Upper lobe of left lung (tissue), 6 donors: Measurements from ENCODE around the gene PKIG. TPM values are rescaled to one million over a fixed set of nuclear protein-coding genes. Genes with fewer than 3 reads are reported as not detected.

ENCODE experiments used
- ATAC-seq, 2 donors: fragments of 200-7000 bp; cut with Tn5 transposase; one replicate each; pipeline ENCODE4 v1.9.1; 2022; ENCODE audit warnings: mild to moderate bottlenecking in 2 of 2, moderate library complexity in 2 of 2; ENCODE audit not compliant: low FRiP score in 2 of 2
- DNase-seq, 2 donors: peaks; one replicate each; pipeline ENCODE4 v3.0.0-alpha.2; 2019 to 2020
- H3K27ac ChIP-seq, 4 donors: fragments of 200-600 bp; sonication (generic); one replicate each; pipeline ENCODE4 v1.5.1; 2016 to 2019
- H3K27me3 ChIP-seq, 4 donors: fragments of 200-600 bp; sonication (generic); one replicate each; pipeline ENCODE4 v1.5.1; 2017 to 2019
- H3K36me3 ChIP-seq, 4 donors: fragments of 200-600 bp; sonication (generic); one replicate each; pipeline ENCODE4 v1.5.1; 2016 to 2019
- H3K4me1 ChIP-seq, 4 donors: fragments of 200-600 bp; sonication (generic); one replicate each; pipeline ENCODE4 v1.5.1; 2018 to 2019
- H3K4me3 ChIP-seq, 4 donors: fragments of 200-600 bp; sonication (generic); one replicate each; pipeline ENCODE4 v1.5.1; 2017 to 2019; ENCODE audit warnings: mild to moderate bottlenecking in 2 of 4, moderate library complexity in 1 of 4
- H3K9me3 ChIP-seq, 4 donors: fragments of 200-600 bp; sonication (generic); one replicate each; pipeline ENCODE4 v1.5.1; 2018 to 2019
- EP300 ChIP-seq, 4 donors: sonication (generic); formaldehyde crosslinking; IDR thresholded peaks; one replicate each; pipeline ENCODE4 v1.5.1; 2017; ENCODE audit warnings: antibody characterized with exemption in 4 of 4, control low read depth in 2 of 4
- POLR2A ChIP-seq, 4 donors: fragments of 450-650 bp; IDR thresholded peaks; one replicate each; pipeline ENCODE4 v1.5.1; 2016 to 2017; ENCODE audit warnings: antibody characterized with exemption in 4 of 4, mild to moderate bottlenecking in 2 of 4
- POLR2AphosphoS5 ChIP-seq, 2 donors: sonication (generic); formaldehyde crosslinking; IDR thresholded peaks; one replicate each; pipeline ENCODE4 v1.5.1; 2017; ENCODE audit warnings: antibody characterized with exemption in 2 of 2
- WGBS, 2 donors: methylation state at CpG; one replicate each; pipeline ENCODE4 v1.1.5; 2017 to 2018; 5-methylcytosine and 5-hydroxymethylcytosine counted together
- total RNA-seq, 6 donors: library from RNA; depleted of rRNA in 4 of 6; stranded (reverse); fragments of >200 nt in 4 of 6; gene quantifications; one replicate each; pipeline versions ENCODE4 v1.1.0 to v1.2.1, GENCODE V29; 2016 to 2021
- TF ChIP-seq, protein P1 (sequence below), 6 experiments: fragments of 450-650 bp in 4 of 6; fragments of 200-600 bp in 2 of 6; sonication (generic) in 2 of 6; IDR thresholded peaks; one replicate each; pipeline ENCODE4 v1.5.1; 2016 to 2019; ENCODE audit warnings: antibody characterized with exemption in 6 of 6
- donor health status: DM: no; HTN: no; CAD: no; lungs with moderate emphysema.
- donor health status: DM: no; HTN: yes; CAD: no; lungs with severe emphysema.

The PKIG gene
- total RNA-seq, 6 donors from 2014 or later = 46.1 to 91.5 (median 67.8) TPM

- Histone ChIP-seq H3K4me3 (no peak overlapping the region), H3K36me3 (no peaks in the 10 kb centered on the region), H3K27ac (no peak overlapping the region), H3K4me1 (peaks cover 10 to 23% (median 22%) of the 10 kb centered on the region in 4 donors), H3K9me3 (no peaks in the 10 kb centered on the region), H3K27me3 (no peaks in the 10 kb centered on the region)
- DNase-seq = no peak
- WGBS, 2 donors = 76 to 91% methylated on average over 1 of the region's 1 CpG
- TF ChIP-seq EP300 (IDR thresholded peaks at IDR 0.05) = no peak
- no peak for TF ChIP-seq POLR2A (IDR thresholded peaks at IDR 0.05)
- TF ChIP-seq POLR2AphosphoS5 (IDR thresholded peaks at IDR 0.05) = no peak
- TF ChIP-seq, protein P1, sequence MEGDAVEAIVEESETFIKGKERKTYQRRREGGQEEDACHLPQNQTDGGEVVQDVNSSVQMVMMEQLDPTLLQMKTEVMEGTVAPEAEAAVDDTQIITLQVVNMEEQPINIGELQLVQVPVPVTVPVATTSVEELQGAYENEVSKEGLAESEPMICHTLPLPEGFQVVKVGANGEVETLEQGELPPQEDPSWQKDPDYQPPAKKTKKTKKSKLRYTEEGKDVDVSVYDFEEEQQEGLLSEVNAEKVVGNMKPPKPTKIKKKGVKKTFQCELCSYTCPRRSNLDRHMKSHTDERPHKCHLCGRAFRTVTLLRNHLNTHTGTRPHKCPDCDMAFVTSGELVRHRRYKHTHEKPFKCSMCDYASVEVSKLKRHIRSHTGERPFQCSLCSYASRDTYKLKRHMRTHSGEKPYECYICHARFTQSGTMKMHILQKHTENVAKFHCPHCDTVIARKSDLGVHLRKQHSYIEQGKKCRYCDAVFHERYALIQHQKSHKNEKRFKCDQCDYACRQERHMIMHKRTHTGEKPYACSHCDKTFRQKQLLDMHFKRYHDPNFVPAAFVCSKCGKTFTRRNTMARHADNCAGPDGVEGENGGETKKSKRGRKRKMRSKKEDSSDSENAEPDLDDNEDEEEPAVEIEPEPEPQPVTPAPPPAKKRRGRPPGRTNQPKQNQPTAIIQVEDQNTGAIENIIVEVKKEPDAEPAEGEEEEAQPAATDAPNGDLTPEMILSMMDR (IDR thresholded peaks at IDR 0.05) = no peak
- ATAC-seq = no peak
These were observed 44.4 kb upstream of the PKIG start for GRCh38 chr20:44537993-44538392.

GRCh38 chr20:44540834-44541233 is 41.5 kb upstream of the PKIG start:
- peaks cover 14 to 28% (median 25%) of the 10 kb centered on the region in 4 donors for H3K4me1 ChIP-seq
- no peaks in the 10 kb centered on the region for H3K36me3 ChIP-seq
- no peaks in the 10 kb centered on the region for H3K9me3 ChIP-seq
- H3K27me3 ChIP-seq = no peaks in the 10 kb centered on the region
- TF ChIP-seq POLR2A (IDR thresholded peaks at IDR 0.05) (no peak), EP300 (IDR thresholded peaks at IDR 0.05) (no peak), POLR2AphosphoS5 (IDR thresholded peaks at IDR 0.05) (no peak)
- TF ChIP-seq, protein P1 (IDR thresholded peaks at IDR 0.05) = no peak
- H3K27ac ChIP-seq = peak overlapping the region in 1 of 4 donors; percentile 28
- ATAC-seq = peak in 1 of 2 donors; percentile 41
- no peak for DNase-seq
- no peak overlapping the region for H3K4me3 ChIP-seq
- WGBS, 2 donors = 66 to 67% methylated on average over 6 of the region's 6 CpGs

DNA sequence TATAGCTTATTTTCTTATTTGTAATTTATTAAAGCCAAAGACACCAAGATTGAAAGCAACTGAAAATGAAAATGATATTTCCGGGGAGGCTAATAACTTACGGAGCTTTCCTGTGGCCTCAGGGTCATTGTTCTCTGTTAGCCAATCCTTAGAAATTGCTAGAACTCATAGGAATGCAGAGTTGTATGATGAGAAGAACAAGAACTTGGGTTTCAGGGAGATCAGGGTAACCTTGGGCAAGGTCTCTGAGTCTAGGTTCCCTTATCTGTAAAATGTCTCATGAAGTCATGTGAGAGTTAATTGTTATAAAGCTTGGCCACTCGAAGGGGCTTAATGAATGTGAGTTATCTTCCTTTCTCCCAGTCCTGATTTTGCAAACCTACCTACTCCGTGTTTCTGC is 40.4 kb upstream of the PKIG start:
- no peaks in the 10 kb centered on the region for H3K27me3 ChIP-seq
- H3K4me3 ChIP-seq = no peak overlapping the region
- ATAC-seq = no peak
- H3K36me3 ChIP-seq = no peaks in the 10 kb centered on the region
- no peaks in the 10 kb centered on the region for H3K9me3 ChIP-seq
- no peak for DNase-seq
- H3K4me1 ChIP-seq = peaks cover 14 to 25% (median 24%) of the 10 kb centered on the region in 4 donors
- no peak for TF ChIP-seq EP300 (IDR thresholded peaks at IDR 0.05)
- no peak for TF ChIP-seq POLR2AphosphoS5 (IDR thresholded peaks at IDR 0.05)
- TF ChIP-seq POLR2A (IDR thresholded peaks at IDR 0.05) = no peak
- TF ChIP-seq, protein P1 (IDR thresholded peaks at IDR 0.05) = no peak
- 57 to 58% methylated on average over 4 of the region's 4 CpGs for WGBS, 2 donors
- H3K27ac ChIP-seq = no peak overlapping the region

DNA sequence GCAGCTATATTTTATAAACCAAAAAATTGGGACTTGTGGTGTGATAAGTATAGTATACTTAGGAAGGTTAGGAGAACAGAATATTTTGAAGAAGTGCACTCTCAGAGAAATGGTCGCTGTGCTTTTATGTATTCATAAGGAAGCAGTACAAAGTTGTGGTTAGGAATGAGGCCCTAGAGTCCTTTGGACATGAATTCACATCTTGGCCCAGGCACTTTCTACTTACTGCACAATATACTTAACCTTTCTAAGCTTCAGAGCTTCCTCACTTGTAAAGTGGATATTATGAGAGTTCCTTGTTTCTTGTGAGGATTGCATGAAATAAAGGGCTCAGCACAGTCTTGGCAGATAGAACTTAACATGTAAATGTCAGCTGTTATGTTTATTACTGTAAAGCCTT is 39.5 kb upstream of the PKIG start:
- no peaks in the 10 kb centered on the region for H3K27me3 ChIP-seq
- no peaks in the 10 kb centered on the region for H3K36me3 ChIP-seq
- no peak overlapping the region for H3K4me3 ChIP-seq
- DNase-seq (no peak), ATAC-seq (no peak)
- 29 to 38% methylated on average over 1 of the region's 1 CpG for WGBS, 2 donors
- TF ChIP-seq, protein P1 (IDR thresholded peaks at IDR 0.05) = no peak
- TF ChIP-seq POLR2AphosphoS5 (IDR thresholded peaks at IDR 0.05) (no peak), EP300 (IDR thresholded peaks at IDR 0.05) (no peak), POLR2A (IDR thresholded peaks at IDR 0.05) (no peak)
- no peak overlapping the region for H3K27ac ChIP-seq
- no peaks in the 10 kb centered on the region for H3K9me3 ChIP-seq
- peaks cover 14 to 29% (median 26%) of the 10 kb centered on the region in 4 donors for H3K4me1 ChIP-seq

GRCh38 chr20:44543358-44543757 is 39.0 kb upstream of the PKIG start:
- H3K36me3 ChIP-seq = no peaks in the 10 kb centered on the region
- DNase-seq (no peak), ATAC-seq (no peak)
- H3K4me3 ChIP-seq = no peak overlapping the region
- no peaks in the 10 kb centered on the region for H3K27me3 ChIP-seq
- no peaks in the 10 kb centered on the region for H3K9me3 ChIP-seq
- H3K4me1 ChIP-seq = peaks cover 19 to 34% (median 31%) of the 10 kb centered on the region in 4 donors
- 59 to 62% methylated on average over 3 of the region's 3 CpGs for WGBS, 2 donors
- no peak overlapping the region for H3K27ac ChIP-seq
- TF ChIP-seq EP300 (IDR thresholded peaks at IDR 0.05) (no peak), POLR2AphosphoS5 (IDR thresholded peaks at IDR 0.05) (no peak), POLR2A (IDR thresholded peaks at IDR 0.05) (no peak)
- TF ChIP-seq, protein P1 (IDR thresholded peaks at IDR 0.05) = no peak
